Fibroblast of lung (primary cell): Measurements from ENCODE around the gene IGSF9B.

Source experiments
- EZH2 ChIP-seq: IDR thresholded peaks from 2 replicates; pipeline ENCODE4 v1.5.1; 2012; ENCODE audit warnings: low read length, control low read depth, mild to moderate bottlenecking; ENCODE audit errors: missing control alignments
- TF ChIP-seq, protein P1 (sequence below), 2 donors: IDR thresholded peaks in 1 of 2; conservative IDR thresholded peaks in 1 of 2; 1 replicate in 1 of 2; 2 replicates in 1 of 2; pipeline ENCODE4 v1.5.1; 2011 to 2012; ENCODE audit warnings: low read length in 2 of 2, control low read depth in 1 of 2, inconsistent platforms in 1 of 2, low read depth in 1 of 2, mild to moderate bottlenecking in 1 of 2

DNA sequence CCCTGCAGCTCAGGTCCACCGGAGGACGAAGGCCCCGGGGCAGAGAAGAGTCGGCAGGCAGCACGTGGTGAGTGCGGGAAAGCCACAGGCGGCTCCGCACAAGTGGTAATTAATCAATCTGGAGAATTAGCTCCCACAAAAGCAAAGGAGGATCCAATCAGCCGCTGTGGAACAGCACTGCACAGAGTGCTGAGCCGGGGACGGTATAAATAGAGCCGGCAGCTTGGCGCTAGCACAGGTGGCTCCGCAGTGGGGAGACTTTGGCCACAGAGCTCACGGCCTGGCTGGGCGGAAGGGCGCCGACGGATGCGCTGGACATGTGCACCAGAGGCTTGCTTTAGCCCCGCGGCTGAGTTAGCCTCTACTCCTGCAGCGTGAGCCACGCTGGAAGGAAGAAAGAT is 48.9 kb downstream of the IGSF9B start:
- TF ChIP-seq, protein P1, sequence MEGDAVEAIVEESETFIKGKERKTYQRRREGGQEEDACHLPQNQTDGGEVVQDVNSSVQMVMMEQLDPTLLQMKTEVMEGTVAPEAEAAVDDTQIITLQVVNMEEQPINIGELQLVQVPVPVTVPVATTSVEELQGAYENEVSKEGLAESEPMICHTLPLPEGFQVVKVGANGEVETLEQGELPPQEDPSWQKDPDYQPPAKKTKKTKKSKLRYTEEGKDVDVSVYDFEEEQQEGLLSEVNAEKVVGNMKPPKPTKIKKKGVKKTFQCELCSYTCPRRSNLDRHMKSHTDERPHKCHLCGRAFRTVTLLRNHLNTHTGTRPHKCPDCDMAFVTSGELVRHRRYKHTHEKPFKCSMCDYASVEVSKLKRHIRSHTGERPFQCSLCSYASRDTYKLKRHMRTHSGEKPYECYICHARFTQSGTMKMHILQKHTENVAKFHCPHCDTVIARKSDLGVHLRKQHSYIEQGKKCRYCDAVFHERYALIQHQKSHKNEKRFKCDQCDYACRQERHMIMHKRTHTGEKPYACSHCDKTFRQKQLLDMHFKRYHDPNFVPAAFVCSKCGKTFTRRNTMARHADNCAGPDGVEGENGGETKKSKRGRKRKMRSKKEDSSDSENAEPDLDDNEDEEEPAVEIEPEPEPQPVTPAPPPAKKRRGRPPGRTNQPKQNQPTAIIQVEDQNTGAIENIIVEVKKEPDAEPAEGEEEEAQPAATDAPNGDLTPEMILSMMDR (conservative IDR thresholded peaks at IDR 0.05 in 1 of 2, IDR thresholded peaks at IDR 0.05 in 1 of 2; ENCODE audit: low read depth in 1 of 2, low read length in 2 of 2): no peak
- TF ChIP-seq EZH2: no peak
